GM12878 (cell line): Measurements from ENCODE around the gene S1PR4. TPM values are rescaled to one million over a fixed set of nuclear protein-coding genes. Genes with fewer than 3 reads are reported as not detected.
A peak's percentile ranks its signal among the peaks of the same experiment; 100 is the strongest.

Source experiments
- CBFB ChIP-seq: IDR thresholded peaks from 2 replicates; pipeline ENCODE4 v1.6.1; 2016; ENCODE audit warnings: antibody characterized with exemption, low read depth
- CHD1 ChIP-seq: IDR thresholded peaks from 2 replicates; pipeline ENCODE4 v1.6.1; 2012; ENCODE audit warnings: low read depth, low read length, improper control_type of control experiment
- GATAD2B ChIP-seq: fragments of 450-650 bp; conservative IDR thresholded peaks from 2 replicates; pipeline ENCODE4 v1.6.1; 2017; ENCODE audit warnings: low read depth, mild to moderate bottlenecking, moderate library complexity
- NR2C1 ChIP-seq: fragments of 450-650 bp; IDR thresholded peaks from 2 replicates; pipeline ENCODE4 v1.6.1; 2017; ENCODE audit warnings: antibody characterized with exemption, mild to moderate bottlenecking, moderate library complexity
- PAX8 ChIP-seq: fragments of 450-650 bp; IDR thresholded peaks from 2 replicates; pipeline ENCODE4 v1.6.1; 2017; ENCODE audit warnings: mild to moderate bottlenecking, moderate library complexity
- SIN3A ChIP-seq: IDR thresholded peaks from 2 replicates; pipeline ENCODE4 v1.6.1; 2012; ENCODE audit warnings: low read depth, low read length, improper control_type of control experiment
- SMC3 ChIP-seq: IDR thresholded peaks from 2 replicates; pipeline ENCODE4 v1.6.1; 2011; ENCODE audit warnings: low read length, improper control_type of control experiment, borderline replicate concordance
- SRF ChIP-seq, 2 experiments: IDR thresholded peaks; 2 replicates each; pipeline ENCODE4 v1.6.1; 2011; ENCODE audit warnings: low read depth in 2 of 2, low read length in 2 of 2, mild to moderate bottlenecking in 1 of 2, moderate library complexity in 1 of 2
- TBL1XR1 ChIP-seq: IDR thresholded peaks from 2 replicates; pipeline ENCODE4 v1.6.1; 2012; ENCODE audit warnings: low read depth, low read length, improper control_type of control experiment
- ZSCAN29 ChIP-seq: fragments of 450-650 bp; IDR thresholded peaks from 2 replicates; pipeline ENCODE4 v1.6.1; 2017; ENCODE audit warnings: mild to moderate bottlenecking, moderate library complexity
- polyA plus RNA-seq, 11 experiments: library from polyadenylated mRNA; depleted of rRNA in 4 of 11; unstranded in 6 of 11; stranded (reverse) in 5 of 11; fragments of >200 nt; fragmentation: Nextera tagmentation in 4 of 11; fragmentation: Illumina TruSeq in 1 of 11; extraction: Ambion mirVana in 4 of 11; extraction: Trizol in 1 of 11; gene quantifications; 1 replicate in 1 of 11; 2 replicates in 10 of 11; pipeline versions ENCODE4 v1.2.1 to v1.2.3, GENCODE V29; 2011 to 2016; ENCODE audit warnings: inconsistent platforms in 2 of 11, missing spikeins in 2 of 11, low read depth in 1 of 11
- total RNA-seq, 4 experiments: library from RNA; depleted of rRNA in 3 of 4; stranded (reverse); fragments of >200 nt in 3 of 4; fragmentation: Illumina TruSeq in 1 of 4; extraction: Trizol in 1 of 4; gene quantifications; 2 replicates each; pipeline versions ENCODE4 v1.2.1 to v1.2.3, GENCODE V29; 2013 to 2021
- TF ChIP-seq, protein P1 (sequence below): fragments of 450-650 bp; IDR thresholded peaks from 2 replicates; pipeline ENCODE4 v1.6.1; 2014; ENCODE audit warnings: mild to moderate bottlenecking
- TF ChIP-seq, protein P2 (sequence below), 3 experiments: IDR thresholded peaks in 2 of 3; conservative IDR thresholded peaks in 1 of 3; 2 replicates each; pipeline ENCODE4 v1.5.1; 2011; ENCODE audit warnings: low read depth in 3 of 3, low read length in 3 of 3, mild to moderate bottlenecking in 3 of 3, control low read depth in 2 of 3, moderate library complexity in 2 of 3, inconsistent platforms in 1 of 3, mixed read lengths in 1 of 3; ENCODE audit not compliant: control insufficient read depth in 2 of 3, insufficient read depth in 1 of 3; ENCODE audit errors: extremely low read depth in 1 of 3
- TF ChIP-seq, protein P3 (sequence below): fragments of 450-650 bp; IDR thresholded peaks from 2 replicates; pipeline ENCODE4 v1.6.1; 2017; ENCODE audit warnings: borderline replicate concordance

S1PR4 gene
- total and polyA plus RNA-seq, 10 of the 15 experiments (the other 5 are each of a cell fraction or from before 2014, with no cell fraction given): 0.19 to 57.7 (median 32.4) TPM; not detected in 1

DNA sequence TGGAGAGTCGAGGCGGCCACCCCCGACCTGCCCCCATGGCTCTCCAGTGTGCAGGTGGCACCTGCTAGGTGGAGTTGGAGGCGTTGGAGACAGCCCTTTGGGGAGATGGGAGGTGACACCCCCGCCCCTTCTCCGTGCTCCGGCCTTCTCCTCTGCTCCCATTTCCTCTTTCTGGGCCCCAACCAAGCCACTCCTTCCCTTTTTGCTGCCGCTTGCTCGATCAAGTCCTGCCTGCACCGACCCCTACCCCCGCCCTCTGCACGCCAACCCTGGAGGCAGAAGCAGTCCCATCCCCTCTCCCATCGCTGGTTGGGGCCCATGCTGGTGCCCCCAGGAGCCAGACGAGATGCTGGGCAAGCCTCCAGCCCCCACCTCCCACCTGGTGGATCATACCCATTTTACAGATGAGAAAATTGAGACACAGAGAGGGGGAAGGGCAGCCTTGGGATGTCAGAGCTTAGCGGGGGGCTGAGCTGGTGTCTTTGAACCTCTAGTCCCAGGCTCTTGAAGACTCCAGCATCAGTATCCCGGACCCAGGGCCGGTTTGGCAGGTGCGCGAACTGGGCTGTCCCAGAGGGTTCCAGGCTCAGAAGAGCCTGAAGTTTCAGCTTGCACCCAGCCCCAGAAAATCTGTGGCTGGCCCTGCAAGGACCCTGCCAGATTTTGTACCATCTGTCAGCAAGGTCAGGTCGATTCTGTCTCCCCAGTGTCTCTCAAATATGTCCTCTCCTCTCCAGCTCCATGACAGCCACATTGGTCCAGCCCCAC, 32.5 kb upstream of the S1PR4 start (continued):
- TF ChIP-seq, protein P1, sequence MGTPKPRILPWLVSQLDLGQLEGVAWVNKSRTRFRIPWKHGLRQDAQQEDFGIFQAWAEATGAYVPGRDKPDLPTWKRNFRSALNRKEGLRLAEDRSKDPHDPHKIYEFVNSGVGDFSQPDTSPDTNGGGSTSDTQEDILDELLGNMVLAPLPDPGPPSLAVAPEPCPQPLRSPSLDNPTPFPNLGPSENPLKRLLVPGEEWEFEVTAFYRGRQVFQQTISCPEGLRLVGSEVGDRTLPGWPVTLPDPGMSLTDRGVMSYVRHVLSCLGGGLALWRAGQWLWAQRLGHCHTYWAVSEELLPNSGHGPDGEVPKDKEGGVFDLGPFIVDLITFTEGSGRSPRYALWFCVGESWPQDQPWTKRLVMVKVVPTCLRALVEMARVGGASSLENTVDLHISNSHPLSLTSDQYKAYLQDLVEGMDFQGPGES: no peak
- TF ChIP-seq, protein P2, sequence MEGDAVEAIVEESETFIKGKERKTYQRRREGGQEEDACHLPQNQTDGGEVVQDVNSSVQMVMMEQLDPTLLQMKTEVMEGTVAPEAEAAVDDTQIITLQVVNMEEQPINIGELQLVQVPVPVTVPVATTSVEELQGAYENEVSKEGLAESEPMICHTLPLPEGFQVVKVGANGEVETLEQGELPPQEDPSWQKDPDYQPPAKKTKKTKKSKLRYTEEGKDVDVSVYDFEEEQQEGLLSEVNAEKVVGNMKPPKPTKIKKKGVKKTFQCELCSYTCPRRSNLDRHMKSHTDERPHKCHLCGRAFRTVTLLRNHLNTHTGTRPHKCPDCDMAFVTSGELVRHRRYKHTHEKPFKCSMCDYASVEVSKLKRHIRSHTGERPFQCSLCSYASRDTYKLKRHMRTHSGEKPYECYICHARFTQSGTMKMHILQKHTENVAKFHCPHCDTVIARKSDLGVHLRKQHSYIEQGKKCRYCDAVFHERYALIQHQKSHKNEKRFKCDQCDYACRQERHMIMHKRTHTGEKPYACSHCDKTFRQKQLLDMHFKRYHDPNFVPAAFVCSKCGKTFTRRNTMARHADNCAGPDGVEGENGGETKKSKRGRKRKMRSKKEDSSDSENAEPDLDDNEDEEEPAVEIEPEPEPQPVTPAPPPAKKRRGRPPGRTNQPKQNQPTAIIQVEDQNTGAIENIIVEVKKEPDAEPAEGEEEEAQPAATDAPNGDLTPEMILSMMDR (IDR thresholded peaks at IDR 0.05 in 2 of 3, conservative IDR thresholded peaks at IDR 0.05 in 1 of 3; ENCODE audit: control insufficient read depth in 2 of 3, extremely low read depth in 1 of 3, insufficient read depth in 1 of 3, low read depth in 3 of 3, low read length in 3 of 3): no peak
- no peak for TF ChIP-seq PAX8
- no peak for TF ChIP-seq TBL1XR1
- no peak for TF ChIP-seq ZSCAN29
- peak; percentile 24; the same call in 1 of the 2 replicates for TF ChIP-seq GATAD2B
- no peak for TF ChIP-seq SRF (IDR thresholded peaks at IDR 0.05; ENCODE audit: low read depth in 2 of 2, low read length in 2 of 2)
- TF ChIP-seq CBFB: no peak
- TF ChIP-seq SIN3A: no peak
- TF ChIP-seq SMC3: no peak
- TF ChIP-seq, protein P3, sequence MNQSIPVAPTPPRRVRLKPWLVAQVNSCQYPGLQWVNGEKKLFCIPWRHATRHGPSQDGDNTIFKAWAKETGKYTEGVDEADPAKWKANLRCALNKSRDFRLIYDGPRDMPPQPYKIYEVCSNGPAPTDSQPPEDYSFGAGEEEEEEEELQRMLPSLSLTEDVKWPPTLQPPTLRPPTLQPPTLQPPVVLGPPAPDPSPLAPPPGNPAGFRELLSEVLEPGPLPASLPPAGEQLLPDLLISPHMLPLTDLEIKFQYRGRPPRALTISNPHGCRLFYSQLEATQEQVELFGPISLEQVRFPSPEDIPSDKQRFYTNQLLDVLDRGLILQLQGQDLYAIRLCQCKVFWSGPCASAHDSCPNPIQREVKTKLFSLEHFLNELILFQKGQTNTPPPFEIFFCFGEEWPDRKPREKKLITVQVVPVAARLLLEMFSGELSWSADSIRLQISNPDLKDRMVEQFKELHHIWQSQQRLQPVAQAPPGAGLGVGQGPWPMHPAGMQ: no peak
- no peak for TF ChIP-seq NR2C1
- no peak for TF ChIP-seq CHD1
